ENCODE data around the gene BMP10.

Gene BMP10, protein sequence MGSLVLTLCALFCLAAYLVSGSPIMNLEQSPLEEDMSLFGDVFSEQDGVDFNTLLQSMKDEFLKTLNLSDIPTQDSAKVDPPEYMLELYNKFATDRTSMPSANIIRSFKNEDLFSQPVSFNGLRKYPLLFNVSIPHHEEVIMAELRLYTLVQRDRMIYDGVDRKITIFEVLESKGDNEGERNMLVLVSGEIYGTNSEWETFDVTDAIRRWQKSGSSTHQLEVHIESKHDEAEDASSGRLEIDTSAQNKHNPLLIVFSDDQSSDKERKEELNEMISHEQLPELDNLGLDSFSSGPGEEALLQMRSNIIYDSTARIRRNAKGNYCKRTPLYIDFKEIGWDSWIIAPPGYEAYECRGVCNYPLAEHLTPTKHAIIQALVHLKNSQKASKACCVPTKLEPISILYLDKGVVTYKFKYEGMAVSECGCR

DNA sequence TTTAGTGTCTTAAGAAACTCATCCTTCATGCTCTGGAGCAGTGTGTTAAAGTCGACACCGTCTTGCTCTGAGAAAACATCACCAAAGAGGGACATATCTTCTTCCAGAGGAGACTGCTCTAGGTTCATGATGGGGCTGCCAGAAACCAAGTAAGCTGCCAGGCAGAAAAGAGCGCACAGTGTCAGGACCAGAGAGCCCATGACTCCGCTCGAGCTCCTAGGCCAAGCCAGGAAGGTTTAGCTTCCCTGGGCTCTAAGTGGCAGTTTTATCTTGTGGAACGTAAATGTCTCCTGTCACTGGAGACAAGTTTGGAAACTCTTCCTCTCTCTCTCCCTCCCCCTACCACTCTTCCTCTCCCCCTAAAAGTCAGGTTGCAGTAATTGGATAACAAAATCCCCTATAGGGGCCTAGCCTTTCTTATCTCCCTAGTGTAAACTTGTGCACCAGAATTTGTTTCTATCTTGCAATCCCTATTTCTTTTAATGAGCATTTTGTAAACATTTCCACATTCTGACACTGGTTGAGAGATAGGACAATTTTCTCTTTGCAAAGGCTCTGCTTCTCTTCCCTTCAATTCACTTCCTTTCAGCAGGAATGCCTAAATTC is at the start of gene BMP10:
TSS of gene BMP10 (minus strand) at position 239 of the 606 bp plus-strand sequence. CDS start at position 200, 39 bp downstream.
- DNase-seq (ENCODE audit: low spot score) (no peak), FAIRE-seq (no peak)

DNA sequence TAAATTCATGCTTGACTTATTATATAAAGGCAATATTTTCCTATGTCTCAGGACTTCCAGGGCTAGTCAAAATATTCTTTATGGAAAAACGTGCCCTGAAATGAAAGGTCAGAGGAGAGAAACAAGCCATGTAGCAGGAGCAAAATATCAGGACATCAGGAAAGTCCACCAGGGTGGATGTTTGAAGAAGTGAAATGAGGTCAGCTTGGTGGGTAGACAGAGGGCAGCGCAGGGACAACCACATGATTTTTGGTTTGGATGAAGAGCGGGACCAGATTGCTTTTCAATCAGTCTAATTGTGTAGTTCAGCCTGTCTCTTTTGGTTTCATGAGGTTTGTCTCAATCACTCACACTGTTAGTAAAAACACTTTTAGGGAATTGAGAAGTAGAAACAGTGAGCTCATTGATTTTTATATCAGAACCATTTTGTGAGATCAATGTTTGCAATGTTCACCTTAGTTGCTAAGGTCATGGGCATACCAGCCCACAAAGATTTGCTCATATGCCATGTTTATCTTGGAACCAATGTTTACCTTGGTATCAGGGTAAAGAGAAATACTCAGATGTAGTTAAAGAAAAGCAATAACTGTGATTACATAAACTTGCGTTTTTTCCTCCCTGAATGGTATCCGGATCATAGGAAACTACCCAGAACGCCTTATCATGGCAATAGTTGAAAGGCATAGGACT is 49.4 kb upstream of the BMP10 start:
- FAIRE-seq (no peak), DNase-seq (ENCODE audit: low spot score) (no peak)

DNA sequence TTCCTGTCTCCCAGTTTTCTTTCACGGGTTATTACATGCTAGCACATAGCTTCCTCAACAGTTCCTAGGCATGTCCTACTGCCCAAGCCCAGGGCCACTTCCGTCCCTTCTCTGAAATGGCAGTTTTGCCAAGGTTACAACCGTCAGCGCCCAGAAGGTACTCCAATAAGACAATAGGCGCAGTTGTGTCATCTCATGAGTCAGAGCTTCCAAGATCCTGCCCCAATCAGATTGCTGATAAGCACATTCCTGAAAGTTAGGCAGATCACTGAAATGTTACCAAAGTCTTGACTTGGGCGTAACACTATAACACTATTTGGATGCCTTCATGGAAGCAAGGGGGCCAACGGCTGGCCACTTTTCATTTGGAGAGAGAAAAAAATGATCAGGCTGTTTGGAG is 47.3 kb upstream of the BMP10 start:
- FAIRE-seq, result no peak
- DNase-seq (ENCODE audit: low spot score), result no peak

DNA sequence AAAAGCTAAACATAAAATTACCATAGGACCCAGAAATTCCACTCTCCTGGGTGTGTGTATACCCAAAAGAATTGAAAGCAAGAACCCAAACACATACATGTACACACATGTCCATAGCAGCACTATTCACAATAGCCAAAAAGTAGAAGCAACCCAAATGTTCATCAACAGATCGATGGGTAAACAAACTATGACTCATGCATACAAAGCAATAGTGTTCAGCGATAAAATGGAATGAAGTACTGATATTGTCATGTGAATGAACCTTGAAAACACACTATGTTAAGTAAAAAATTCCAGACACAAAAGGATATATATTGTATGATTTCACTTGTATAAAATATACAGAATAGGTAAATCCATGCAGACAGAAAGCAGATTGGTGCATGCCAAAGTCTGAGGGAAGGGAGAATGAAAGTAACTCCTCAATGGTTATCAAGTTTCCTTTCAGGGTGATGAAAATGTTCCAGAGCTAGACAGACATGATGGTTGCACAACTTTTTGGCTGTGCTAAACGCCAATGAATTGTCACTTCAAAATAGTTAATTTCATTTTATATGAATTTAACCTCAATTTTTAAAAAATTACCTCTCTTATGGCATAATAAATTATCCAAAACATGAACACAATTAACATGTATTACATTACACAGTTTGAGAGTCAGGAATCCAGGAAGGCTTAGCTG is 46.0 kb upstream of the BMP10 start:
- FAIRE-seq, result no peak
- DNase-seq (ENCODE audit: low spot score), result no peak

DNA sequence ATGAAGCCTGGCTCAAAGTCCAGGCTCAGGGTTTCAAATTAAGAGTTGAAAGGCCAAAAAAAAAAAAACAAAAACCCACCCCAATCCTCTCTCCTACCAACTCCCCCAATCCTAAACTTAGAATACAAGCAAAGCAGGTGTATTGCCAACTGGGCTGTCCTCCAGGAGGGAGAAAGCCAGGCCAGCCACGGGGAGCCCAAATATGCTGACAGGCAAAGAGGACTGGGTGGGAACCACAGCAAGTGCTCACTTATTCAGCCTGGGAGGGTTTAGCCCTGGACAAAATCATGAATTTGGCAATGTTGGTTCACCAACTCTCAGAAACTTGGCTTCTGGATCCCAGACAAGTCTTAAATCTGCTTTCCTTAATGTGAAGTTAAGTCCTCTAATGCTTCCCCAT is 45.0 kb upstream of the BMP10 start:
- FAIRE-seq, result no peak
- no peak for DNase-seq (ENCODE audit: low spot score)

DNA sequence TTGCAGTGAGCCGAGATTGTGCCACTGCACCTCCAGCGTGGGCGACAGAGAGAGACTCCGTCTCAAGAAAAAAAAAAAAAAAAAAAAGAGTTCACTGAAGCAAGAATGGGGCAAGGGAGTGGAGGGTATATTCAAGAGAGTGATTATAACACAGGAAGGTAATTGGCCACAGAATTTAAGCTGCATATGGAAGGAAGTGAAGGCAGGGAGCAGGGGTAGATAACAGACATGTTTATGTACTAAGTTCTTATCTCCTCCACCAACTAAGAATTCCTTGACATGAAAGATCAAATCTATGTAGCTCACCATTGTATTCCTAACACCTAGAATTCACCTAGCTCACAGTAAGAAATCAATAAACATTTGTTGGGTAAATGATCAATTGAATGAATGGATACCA is 44.2 kb upstream of the BMP10 start:
- DNase-seq (ENCODE audit: low spot score), result no peak
- FAIRE-seq, result no peak

DNA sequence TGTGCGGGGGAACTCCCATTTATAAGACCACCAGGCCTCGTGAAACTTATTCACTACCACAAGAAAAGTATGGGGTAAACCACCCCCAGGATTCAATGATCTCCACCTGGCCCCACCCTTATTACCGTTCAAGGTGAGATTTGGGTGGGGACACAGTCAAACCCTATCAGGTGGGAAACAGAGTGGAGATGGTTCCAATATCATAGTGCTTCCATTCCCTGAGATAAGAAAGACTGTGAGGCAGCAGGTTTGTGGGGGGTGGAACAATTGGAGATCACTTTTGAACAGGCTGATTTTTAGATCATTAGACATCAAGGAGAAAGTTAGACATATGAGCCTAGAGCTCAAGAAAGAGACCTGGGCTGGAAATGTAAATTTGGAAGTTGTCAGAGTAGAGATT is 42.2 kb upstream of the BMP10 start:
- DNase-seq (ENCODE audit: low spot score), result no peak
- FAIRE-seq, result no peak

DNA sequence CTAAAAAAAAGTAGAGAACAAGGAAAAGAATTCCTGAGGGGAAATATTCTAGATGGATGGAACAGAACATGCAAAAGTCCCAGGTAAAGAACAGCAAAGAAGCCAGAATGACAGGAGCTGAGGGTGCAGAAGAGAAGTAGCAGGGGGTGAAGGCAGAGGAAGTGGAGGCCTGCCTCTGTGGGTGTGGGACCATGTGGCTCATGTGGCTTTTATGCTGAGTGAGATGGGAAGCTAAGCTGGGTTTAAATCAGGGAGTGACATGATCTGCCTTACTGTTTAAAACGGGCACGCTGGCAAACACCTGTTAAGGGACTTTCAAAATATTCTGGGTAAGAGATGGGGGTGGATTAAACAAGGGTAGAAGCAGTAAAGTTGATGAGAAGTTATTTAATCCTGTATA is 41.5 kb upstream of the BMP10 start:
- FAIRE-seq, result no peak

DNA sequence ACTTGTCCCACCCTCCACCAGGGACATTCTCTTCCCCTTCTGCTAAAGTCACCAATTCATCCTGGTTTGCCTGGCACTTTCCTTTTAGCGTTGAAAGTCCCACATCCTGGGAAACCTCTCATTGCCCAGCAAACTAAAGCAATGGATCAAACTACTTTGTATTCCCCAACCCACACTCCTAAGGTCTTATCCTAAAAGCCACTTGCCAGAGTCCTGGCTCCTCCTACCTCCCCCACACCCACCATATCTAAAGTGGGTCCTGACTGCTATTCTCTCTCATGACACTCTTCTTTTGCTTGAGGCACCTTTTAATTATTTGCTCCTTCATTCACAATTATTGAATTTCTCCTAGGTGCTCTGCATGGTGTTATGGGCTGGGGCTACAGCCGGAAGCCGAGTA is 40.9 kb upstream of the BMP10 start:
- DNase-seq (ENCODE audit: low spot score) (no peak), FAIRE-seq (no peak)

More for the DNA sequence above, 41.5 kb upstream of the BMP10 start:
- DNase-seq (ENCODE audit: low spot score), result no peak

DNA sequence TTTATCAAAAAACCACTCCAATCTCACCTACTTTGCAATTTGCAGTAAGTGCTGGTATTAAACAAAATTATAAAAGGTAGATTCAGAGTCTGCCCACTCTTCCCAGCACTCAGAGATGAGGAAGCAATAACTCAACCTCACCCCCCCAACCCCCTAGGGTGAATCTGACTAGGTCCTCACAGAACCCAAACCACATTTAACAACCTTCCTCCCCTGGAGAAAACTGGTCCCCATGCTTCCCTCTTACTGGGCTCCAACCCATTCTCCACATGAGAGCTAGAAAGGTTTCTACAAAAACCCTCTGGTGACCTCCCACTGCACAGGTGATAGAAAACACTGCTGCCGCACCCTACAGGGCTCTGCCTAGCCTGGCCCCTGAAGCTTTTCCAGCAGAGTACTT is 40.5 kb upstream of the BMP10 start:
- no peak for FAIRE-seq
- no peak for DNase-seq (ENCODE audit: low spot score)

DNA sequence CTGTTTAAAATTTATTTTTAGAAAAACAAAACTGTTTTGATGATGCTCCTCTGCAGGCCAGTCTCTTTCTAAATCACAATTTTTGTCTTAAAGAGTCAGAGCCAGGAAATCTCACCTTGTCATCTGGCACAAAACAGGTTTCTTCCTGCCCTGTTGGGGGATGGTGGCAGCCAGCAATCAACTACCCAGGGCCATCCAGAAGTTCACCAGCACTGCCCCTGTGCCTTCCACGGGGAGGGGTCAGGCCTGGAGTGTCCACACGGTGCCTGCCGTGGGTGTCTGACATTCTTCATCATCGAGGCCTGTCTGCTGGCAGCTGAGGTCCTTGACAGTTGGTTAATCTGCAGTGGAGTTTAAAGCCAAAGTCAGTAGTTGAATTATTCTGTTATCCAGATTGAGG is 40.0 kb upstream of the BMP10 start:
- DNase-seq (ENCODE audit: low spot score) (no peak), FAIRE-seq (no peak)

DNA sequence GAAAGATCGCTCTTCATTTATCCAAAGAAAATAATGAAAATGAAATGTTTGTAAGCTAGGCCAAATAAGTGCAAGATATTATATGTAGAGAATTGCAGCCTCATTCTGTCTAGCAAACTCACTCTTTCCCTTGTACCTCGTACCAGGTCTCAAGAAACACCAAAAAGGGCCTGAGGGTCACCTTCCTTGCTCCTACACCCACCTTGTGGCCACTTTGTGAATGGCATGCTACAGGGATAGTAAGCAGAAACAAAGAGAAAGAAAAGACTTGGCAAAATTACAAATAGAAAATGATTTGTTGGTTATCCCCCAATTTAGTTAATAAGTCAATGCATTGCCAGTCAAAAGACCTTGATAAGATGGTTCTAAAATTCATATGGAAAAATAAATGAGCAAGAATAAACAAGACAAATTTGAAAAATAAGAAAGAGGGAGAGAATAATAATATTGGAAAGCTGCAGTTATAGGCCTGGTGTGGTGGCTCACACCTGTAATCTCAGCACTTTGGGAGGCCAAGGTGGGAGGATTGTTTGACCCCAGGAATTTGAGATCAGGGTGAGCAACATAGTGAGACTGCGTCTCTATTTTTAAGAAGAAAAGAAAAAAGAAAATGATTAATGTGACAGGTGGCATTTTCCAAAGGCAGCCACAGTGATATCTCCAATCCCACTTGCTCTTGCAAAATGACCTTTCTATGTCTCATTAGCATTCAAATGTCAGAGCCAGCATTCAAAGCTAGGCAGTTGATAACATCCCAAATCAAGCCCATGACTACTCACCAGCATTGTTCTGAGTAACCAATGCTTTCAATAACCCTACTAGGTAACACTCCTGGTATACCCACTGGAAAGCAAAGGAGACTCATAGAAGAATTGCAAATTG is 38.8 kb upstream of the BMP10 start:
- peak; percentile 27 for DNase-seq (ENCODE audit: low spot score)
- peak; percentile 26 for FAIRE-seq

DNA sequence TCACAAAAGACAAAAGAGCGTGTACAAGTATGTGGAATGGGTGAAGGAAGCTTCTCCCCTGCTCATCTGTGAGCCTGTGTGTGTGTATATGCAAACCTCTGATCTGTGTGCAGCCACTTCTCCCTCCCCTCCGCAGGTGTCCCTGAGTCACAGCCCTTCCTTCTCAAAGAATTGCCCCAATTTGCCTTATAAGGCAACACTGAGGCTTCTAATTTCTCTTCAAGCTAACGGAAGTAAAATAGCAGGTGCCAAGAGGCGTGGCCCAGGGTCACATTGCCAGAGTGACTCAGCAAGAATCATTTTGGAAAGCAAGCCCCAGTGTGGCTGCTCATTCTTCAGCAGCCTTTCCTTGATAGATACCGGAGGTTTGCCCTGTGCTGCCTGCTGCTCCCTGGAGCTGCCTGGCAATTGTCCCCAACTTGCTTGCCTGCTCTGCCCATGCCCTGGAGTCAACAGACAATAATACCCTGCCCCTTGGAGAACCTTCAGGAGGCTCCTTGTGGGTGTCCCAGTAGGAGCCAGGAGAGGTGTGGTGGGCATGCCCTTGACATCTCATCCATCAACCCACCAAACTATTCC is 37.3 kb upstream of the BMP10 start:
- no peak for FAIRE-seq

DNA sequence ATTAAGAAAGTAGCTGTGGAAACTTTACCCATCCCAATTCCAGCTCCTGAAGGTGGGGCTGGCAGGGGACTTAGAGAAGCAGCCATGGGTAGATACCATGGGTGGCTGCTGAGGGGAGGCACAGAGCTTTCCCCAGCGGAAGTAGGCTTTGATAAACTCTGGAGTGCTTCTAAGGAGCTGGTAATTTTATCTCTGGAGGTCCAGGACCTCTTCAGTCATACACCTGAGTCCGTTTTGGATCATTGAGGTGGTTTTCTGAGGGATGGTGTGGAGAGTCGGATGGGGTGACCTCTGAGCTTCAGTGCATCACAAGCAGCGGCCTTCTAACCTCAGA is 36.7 kb upstream of the BMP10 start:
- DNase-seq (ENCODE audit: low spot score) (no peak), FAIRE-seq (no peak)

More for the DNA sequence above, 37.3 kb upstream of the BMP10 start:
- peak; percentile 30 for DNase-seq (ENCODE audit: low spot score)

DNA sequence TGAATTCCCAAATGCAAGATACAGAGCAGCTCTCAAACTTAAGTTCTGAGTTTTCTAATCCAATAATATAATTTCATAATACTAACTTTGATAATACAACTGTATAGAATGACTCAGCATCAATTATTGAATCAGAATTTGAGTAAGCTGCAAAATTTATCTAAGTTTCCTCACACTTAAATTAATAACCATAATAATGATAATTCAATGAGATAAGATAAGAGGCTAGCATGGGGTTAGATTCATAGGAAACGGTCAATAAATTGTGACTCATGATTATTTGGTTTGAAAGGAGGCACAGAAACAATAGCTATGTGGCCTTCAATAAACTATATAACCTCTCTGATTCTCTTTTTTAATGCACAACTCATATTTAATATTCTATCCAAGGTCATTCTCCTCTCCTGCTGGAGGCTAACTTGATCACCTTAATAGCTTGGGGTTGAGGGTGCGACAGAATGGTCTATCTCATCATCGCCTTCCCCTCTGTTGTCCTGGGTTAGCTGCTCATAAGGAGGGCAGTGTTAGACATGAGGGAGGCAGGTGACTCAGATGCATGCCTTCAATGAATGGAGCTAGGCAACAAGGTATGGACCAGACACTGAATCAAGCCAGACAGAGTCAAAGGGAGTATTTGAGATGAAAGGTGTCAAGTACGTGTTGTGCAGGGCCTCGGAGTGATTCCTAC is 36.2 kb upstream of the BMP10 start:
- FAIRE-seq (no peak), DNase-seq (ENCODE audit: low spot score) (no peak)

DNA sequence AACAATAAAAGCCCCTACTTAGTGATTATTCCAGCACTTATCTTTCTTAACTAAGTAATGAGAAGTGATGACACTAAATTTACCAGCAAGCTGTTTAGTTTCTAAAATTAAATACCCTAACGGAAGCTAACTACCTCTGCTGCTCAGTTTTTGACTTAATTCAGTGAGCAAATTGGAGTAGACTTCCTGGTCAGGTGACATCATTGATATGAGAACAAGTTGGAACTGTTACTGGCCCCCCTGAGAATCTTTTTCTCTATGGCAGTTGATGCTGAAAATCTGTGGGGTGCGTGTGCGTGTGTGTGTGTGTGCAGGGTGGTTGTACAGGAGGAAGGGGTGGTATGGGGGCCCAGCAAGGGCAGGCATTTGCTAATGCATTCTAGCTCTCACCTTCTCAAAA is 35.5 kb upstream of the BMP10 start:
- FAIRE-seq (no peak), DNase-seq (ENCODE audit: low spot score) (no peak)

DNA sequence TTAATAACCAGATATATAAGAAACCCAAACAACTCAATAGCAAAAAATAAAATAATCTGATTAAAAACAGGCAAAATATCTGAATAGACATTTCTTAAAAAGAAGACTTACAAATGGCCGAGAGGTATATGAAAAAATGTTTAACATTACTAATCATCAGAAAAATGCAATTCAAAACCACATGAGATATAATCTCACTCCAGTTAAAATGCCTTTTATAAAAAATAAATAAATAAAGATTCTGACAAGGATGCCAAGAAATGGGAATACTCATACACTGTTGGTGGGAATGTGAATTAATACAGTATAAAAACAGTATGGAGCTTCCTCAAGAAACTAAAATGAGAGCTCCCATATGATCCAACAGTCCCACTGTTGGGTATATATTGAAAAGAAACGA is 33.9 kb upstream of the BMP10 start:
- FAIRE-seq, result no peak
- no peak for DNase-seq (ENCODE audit: low spot score)

DNA sequence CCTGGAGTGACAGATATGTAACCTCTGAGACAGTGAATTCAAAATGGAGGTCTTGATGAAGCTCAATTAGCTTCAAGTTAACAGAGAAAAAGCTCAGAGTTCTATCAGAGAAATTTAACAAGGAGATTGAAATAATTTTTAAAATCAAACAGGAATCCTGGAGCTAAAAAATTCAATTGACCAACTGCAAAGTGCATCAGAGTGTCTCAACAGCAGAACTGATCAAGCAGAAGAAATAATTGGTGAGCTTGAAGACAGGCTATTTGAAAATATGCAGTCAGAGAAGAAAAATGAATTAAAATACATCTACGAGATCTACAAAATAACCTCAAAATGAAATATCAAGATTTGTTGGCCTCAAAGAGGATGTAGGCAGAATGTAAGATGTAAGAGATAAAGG is 30.4 kb upstream of the BMP10 start:
- FAIRE-seq (no peak), DNase-seq (ENCODE audit: low spot score) (no peak)

DNA sequence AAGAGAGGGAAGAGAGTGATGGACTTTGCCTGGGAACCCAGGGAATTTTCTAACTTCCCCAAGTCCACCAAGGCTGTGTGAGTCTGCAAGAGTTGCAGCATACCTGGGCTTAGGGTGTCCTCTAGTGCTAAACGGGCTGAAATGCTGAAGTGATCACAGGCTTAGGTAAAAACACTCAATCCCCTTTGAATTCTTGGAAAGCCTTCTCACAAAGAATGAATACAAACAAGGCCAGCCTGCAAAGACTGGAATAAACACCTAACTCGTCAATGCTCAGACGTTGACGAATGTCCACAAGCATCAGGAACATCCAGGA is 30.0 kb upstream of the BMP10 start:
- DNase-seq (ENCODE audit: low spot score), result no peak
- no peak for FAIRE-seq

DNA sequence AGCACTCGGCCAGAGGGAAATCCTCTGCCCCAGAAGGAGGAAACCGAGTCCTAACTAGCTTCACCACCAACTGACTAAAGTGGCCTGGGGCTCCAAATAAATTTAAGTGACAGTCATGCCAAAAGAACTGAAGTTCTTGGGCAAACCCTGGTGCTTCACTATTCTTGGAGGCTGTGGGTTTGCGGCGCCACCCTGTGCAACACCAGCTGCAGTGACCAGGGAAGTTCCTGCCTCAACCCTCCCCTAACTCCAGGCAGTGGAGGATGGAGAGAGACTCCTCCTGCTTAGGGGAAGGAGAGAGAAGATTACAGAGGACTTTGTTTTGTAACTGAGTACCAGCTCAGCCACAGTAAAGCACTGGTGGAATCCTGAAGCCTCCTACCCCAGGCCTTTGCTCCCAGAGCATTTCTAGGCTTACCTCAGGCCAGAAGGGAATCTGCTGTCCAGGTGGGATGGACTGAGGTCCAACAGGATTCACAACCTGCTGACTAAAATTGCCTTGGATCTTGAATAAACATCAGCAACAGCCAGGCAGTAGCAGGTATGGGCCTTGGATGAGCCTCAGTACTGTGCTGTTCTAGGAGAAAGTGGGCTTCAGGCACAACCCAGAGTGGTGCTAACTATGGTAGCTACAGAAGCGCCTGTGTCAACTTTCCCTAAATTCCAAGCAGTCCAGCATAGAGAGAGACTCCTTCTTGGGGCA is 29.4 kb upstream of the BMP10 start:
- DNase-seq (ENCODE audit: low spot score) (no peak), FAIRE-seq (no peak)
